Central memory CD8-positive, alpha-beta T cell (primary cell): ENCODE results near the gene PPP1R9B.
A peak's percentile ranks its signal among the peaks of the same experiment; 100 is the strongest.

ENCODE experiments used
- ATAC-seq: fragments of 150-1000 bp; cut with Tn5 transposase; replicated peaks from 2 replicates; pipeline ENCODE4 v1.10.0; 2022; ENCODE audit warnings: mild to moderate bottlenecking, moderate FRiP score, moderate number of reproducible peaks; ENCODE audit not compliant: poor library complexity, severe bottlenecking; ENCODE audit errors: extremely low read depth
- DNase-seq, 2 donors: peaks; one replicate each; pipeline ENCODE4 v3.0.0; 2021; ENCODE audit warnings: low spot score in 2 of 2
- H3K27ac Mint-ChIP-seq: one replicate; pipeline ENCODE4 v1.8.0; 2022; ENCODE audit warnings: low read depth, mild to moderate bottlenecking, moderate library complexity, mixed read lengths
- H3K27me3 Mint-ChIP-seq: one replicate; pipeline ENCODE4 v1.8.0; 2022; ENCODE audit warnings: mixed read lengths
- H3K36me3 Mint-ChIP-seq: one replicate; pipeline ENCODE4 v1.8.0; 2022; ENCODE audit warnings: mild to moderate bottlenecking, moderate library complexity, mixed read lengths; ENCODE audit not compliant: insufficient read depth
- H3K4me1 Mint-ChIP-seq: one replicate; pipeline ENCODE4 v1.8.0; 2022; ENCODE audit warnings: mixed read lengths
- H3K4me3 Mint-ChIP-seq: one replicate; pipeline ENCODE4 v1.8.0; 2022; ENCODE audit warnings: mild to moderate bottlenecking, moderate library complexity, mixed read lengths
- H3K9me3 Mint-ChIP-seq: one replicate; pipeline ENCODE4 v1.8.0; 2022; ENCODE audit warnings: mixed read lengths

The PPP1R9B gene

GRCh38 chr17:50184611-50185398 lies 34.3 kb upstream of the PPP1R9B start:
- Mint-ChIP-seq H3K36me3 (no peaks in the 10 kb centered on the region), H3K27ac (no peak overlapping the region), H3K4me3 (no peak overlapping the region), H3K27me3 (peaks cover 19% of the 10 kb centered on the region), H3K4me1 (peaks cover 9% of the 10 kb centered on the region), H3K9me3 (no peaks in the 10 kb centered on the region)
- DNase-seq = no peak
- no peak for ATAC-seq

- DNase-seq (no peak), ATAC-seq (no peak)
- Mint-ChIP-seq H3K4me3 (peak overlapping the region; percentile 37), H3K27ac (peak overlapping the region; percentile 68), H3K27me3 (peaks cover 12% of the 10 kb centered on the region), H3K4me1 (peaks cover 9% of the 10 kb centered on the region), H3K9me3 (no peaks in the 10 kb centered on the region), H3K36me3 (no peaks in the 10 kb centered on the region)
These were observed 33.6 kb upstream of the PPP1R9B start for GRCh38 chr17:50184064-50184463.

- Mint-ChIP-seq H3K36me3 (no peaks in the 10 kb centered on the region), H3K27me3 (peaks cover 9% of the 10 kb centered on the region), H3K4me3 (peak overlapping the region; percentile 37), H3K9me3 (no peaks in the 10 kb centered on the region), H3K4me1 (peaks cover 10% of the 10 kb centered on the region), H3K27ac (peak overlapping the region; percentile 68)
- ATAC-seq (no peak), DNase-seq (no peak)
These were observed 33.0 kb upstream of the PPP1R9B start for GRCh38 chr17:50183421-50183994.

- Mint-ChIP-seq H3K4me3 (no peak overlapping the region), H3K27ac (no peak overlapping the region), H3K36me3 (no peaks in the 10 kb centered on the region), H3K27me3 (peaks cover 9% of the 10 kb centered on the region), H3K9me3 (no peaks in the 10 kb centered on the region), H3K4me1 (peaks cover 15% of the 10 kb centered on the region)
- no peak for ATAC-seq
- no peak for DNase-seq
These were observed 32.4 kb upstream of the PPP1R9B start for GRCh38 chr17:50182783-50183420.

- H3K27me3 Mint-ChIP-seq = peaks cover 1% of the 10 kb centered on the region
- H3K4me3 Mint-ChIP-seq = no peak overlapping the region
- H3K27ac Mint-ChIP-seq = no peak overlapping the region
- no peaks in the 10 kb centered on the region for H3K9me3 Mint-ChIP-seq
- peaks cover 15% of the 10 kb centered on the region for H3K4me1 Mint-ChIP-seq
- no peak for DNase-seq
- ATAC-seq = no peak
- no peaks in the 10 kb centered on the region for H3K36me3 Mint-ChIP-seq
These were observed 31.4 kb upstream of the PPP1R9B start for GRCh38 chr17:50181591-50182560.

GRCh38 chr17:50181144-50181543 lies 30.7 kb upstream of the PPP1R9B start:
- Mint-ChIP-seq H3K36me3 (no peaks in the 10 kb centered on the region), H3K27ac (no peak overlapping the region), H3K9me3 (no peaks in the 10 kb centered on the region), H3K27me3 (no peaks in the 10 kb centered on the region), H3K4me3 (no peak overlapping the region), H3K4me1 (peaks cover 15% of the 10 kb centered on the region)
- ATAC-seq = no peak
- DNase-seq = no peak

- Mint-ChIP-seq H3K27me3 (no peaks in the 10 kb centered on the region), H3K36me3 (no peaks in the 10 kb centered on the region), H3K4me1 (peaks cover 15% of the 10 kb centered on the region)
These were observed 30.1 kb upstream of the PPP1R9B start for GRCh38 chr17:50180620-50181019.

GRCh38 chr17:50180111-50180510 lies 29.6 kb upstream of the PPP1R9B start:
- no peaks in the 10 kb centered on the region for H3K27me3 Mint-ChIP-seq
- H3K36me3 Mint-ChIP-seq = no peaks in the 10 kb centered on the region
- ATAC-seq = no peak
- DNase-seq = no peak
- H3K27ac Mint-ChIP-seq = no peak overlapping the region
- H3K9me3 Mint-ChIP-seq = no peaks in the 10 kb centered on the region
- peaks cover 15% of the 10 kb centered on the region for H3K4me1 Mint-ChIP-seq
- no peak overlapping the region for H3K4me3 Mint-ChIP-seq

More at GRCh38 chr17:50180620-50181019, 30.1 kb upstream of the PPP1R9B start:
- Mint-ChIP-seq H3K4me3 (no peak overlapping the region), H3K9me3 (no peaks in the 10 kb centered on the region), H3K27ac (no peak overlapping the region)
- ATAC-seq (no peak), DNase-seq (no peak)

- no peak overlapping the region for H3K4me3 Mint-ChIP-seq
- no peak overlapping the region for H3K27ac Mint-ChIP-seq
- no peaks in the 10 kb centered on the region for H3K9me3 Mint-ChIP-seq
- H3K36me3 Mint-ChIP-seq = no peaks in the 10 kb centered on the region
- peaks cover 6% of the 10 kb centered on the region for H3K4me1 Mint-ChIP-seq
- H3K27me3 Mint-ChIP-seq = no peaks in the 10 kb centered on the region
- ATAC-seq = peak; percentile 62
- no peak for DNase-seq
These were observed 27.7 kb upstream of the PPP1R9B start for GRCh38 chr17:50177983-50178834.

- no peak for ATAC-seq
- peaks cover 6% of the 10 kb centered on the region for H3K4me1 Mint-ChIP-seq
- no peak overlapping the region for H3K27ac Mint-ChIP-seq
- no peak for DNase-seq
- H3K36me3 Mint-ChIP-seq = no peaks in the 10 kb centered on the region
- H3K4me3 Mint-ChIP-seq = no peak overlapping the region
- H3K9me3 Mint-ChIP-seq = no peaks in the 10 kb centered on the region
- H3K27me3 Mint-ChIP-seq = no peaks in the 10 kb centered on the region
These were observed 27.0 kb upstream of the PPP1R9B start for GRCh38 chr17:50177476-50177875.

- ATAC-seq (no peak), DNase-seq (no peak)
- Mint-ChIP-seq H3K27ac (no peak overlapping the region), H3K4me1 (peaks cover 6% of the 10 kb centered on the region), H3K4me3 (no peak overlapping the region), H3K9me3 (no peaks in the 10 kb centered on the region), H3K27me3 (no peaks in the 10 kb centered on the region), H3K36me3 (no peaks in the 10 kb centered on the region)
These were observed 26.3 kb upstream of the PPP1R9B start for GRCh38 chr17:50176559-50177357.
